NCI-H1105 treated with DMSO at 0.1 percent for 48 hours (cell line): ENCODE results near the gene POLR2I.
A peak's percentile ranks its signal among the peaks of the same experiment; 100 is the strongest.
"Not testable (repeated sequence)": the region's sequence is repeated elsewhere in the genome, so short reads cannot be mapped to it uniquely, and the experiment has no call there.

Experiments used
- DNase-seq: peaks from one replicate; lab custom pipeline; 2025; lab: John Stamatoyannopoulos, UW

Gene POLR2I

GRCh38 chr19:36114721-36115452 is at the start of gene POLR2I:
Gene POLR2I (minus strand): TSS chr19:36114875. CDS start chr19:36114856, 19 bp downstream.
- peak; percentile 99 for DNase-seq

- DNase-seq, result no peak
Measured at GRCh38 chr19:36163813-36164212, 49.1 kb upstream of the POLR2I start.

GRCh38 chr19:36160821-36161596 is 46.3 kb upstream of the POLR2I start:
- DNase-seq, result no peak

DNA sequence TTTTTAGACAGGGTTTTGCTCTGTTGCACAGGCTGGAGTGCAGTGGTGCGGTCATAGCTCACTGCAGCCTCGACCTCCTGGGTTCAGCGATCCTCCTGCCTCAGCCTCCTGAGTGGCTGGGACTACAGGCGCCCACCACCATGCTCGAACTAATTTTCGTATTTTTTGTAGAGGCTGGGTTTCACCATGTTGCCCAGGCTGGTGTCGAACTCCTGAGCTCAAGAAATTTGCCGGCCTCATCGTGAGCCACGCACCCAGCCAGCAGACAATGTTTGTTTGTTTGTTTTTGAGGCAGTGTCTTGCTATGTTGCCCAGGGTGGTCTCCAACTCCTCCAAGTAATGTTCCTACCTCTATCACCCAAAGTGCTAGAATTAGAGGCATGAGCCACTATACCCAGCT is 38.5 kb upstream of the POLR2I start:
- no peak for DNase-seq

GRCh38 chr19:36152352-36153091 is 37.8 kb upstream of the POLR2I start, which contains the start of gene COX7A1:
Gene COX7A1 (minus strand): TSS chr19:36152447. CDS start chr19:36152407, 40 bp downstream.
- no peak for DNase-seq

- DNase-seq, result no peak
Measured at GRCh38 chr19:36152019-36152351, 37.3 kb upstream of the POLR2I start.

GRCh38 chr19:36151144-36152018 is 36.7 kb upstream of the POLR2I start:
- no peak for DNase-seq

- DNase-seq, result no peak
Measured at GRCh38 chr19:36150586-36150985, 35.9 kb upstream of the POLR2I start.

DNA sequence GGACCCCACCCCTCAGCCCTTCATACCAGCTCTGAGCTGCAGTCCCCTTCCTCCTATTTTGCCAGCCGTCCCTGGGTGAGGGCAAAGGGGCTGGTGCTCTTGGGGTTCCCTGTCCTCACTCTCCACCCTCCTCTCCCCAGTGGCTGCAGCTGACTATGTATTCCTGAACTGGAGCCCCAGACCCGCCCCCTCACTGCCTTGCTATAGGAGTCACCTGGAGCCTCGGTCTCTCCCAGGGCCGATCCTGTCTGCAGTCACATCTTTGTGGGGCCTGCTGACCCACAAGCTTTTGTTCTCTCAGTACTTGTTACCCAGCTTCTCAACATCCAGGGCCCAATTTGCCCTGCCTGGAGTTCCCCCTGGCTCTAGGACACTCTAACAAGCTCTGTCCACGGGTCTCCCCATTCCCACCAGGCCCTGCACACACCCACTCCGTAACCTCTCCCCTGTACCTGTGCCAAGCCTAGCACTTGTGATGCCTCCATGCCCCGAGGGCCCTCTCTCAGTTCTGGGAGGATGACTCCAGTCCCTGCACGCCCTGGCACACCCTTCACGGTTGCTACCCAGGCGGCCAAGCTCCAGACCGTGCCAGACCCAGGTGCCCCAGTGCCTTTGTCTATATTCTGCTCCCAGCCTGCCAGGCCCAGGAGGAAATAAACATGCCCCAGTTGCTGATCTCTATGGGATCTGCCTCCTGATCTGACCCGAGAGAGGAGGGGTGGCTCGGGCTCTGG is 35.2 kb upstream of the POLR2I start:
- DNase-seq, result no peak

- no peak for DNase-seq
Measured at GRCh38 chr19:36144624-36145023, 29.9 kb upstream of the POLR2I start.

DNA sequence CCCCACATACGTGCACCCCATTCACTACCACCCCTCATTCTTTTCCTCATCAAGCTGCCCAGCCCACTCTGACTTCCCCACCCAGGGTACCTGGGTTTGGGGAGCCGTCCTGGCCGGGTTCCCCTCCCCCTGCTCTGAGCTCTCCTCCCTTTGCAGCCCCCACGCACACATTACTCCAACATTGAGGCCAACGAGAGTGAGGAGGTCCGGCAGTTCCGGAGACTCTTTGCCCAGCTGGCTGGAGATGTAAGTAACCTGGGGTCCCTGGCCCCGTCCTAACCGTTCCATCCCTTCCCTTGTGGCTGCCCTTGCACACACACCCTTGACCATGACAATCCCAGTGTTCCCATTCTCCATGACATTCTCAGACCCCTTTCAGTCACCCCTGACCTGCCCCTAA is 27.8 kb upstream of the POLR2I start:
- no peak for DNase-seq

DNA sequence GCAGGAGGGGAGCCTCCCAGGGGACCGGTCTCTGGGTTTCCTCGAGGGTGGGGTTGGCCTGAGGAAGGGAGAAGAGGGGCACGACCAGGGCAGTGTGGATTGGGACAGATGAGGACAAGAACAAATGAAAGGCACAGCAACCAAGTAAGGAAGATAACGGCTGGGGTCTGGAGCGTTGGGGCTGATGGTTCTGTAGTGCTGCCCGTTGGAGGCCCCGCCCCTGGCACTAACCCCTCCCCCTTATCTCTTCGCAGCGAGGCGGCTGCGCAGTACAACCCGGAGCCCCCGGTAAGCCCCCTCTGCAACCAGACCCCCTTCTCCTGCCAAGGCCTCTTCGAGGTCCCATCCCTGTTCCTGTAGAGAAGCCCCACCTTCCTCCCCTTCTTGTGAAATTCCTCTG is 27.4 kb upstream of the POLR2I start:
- DNase-seq, result no peak

DNA sequence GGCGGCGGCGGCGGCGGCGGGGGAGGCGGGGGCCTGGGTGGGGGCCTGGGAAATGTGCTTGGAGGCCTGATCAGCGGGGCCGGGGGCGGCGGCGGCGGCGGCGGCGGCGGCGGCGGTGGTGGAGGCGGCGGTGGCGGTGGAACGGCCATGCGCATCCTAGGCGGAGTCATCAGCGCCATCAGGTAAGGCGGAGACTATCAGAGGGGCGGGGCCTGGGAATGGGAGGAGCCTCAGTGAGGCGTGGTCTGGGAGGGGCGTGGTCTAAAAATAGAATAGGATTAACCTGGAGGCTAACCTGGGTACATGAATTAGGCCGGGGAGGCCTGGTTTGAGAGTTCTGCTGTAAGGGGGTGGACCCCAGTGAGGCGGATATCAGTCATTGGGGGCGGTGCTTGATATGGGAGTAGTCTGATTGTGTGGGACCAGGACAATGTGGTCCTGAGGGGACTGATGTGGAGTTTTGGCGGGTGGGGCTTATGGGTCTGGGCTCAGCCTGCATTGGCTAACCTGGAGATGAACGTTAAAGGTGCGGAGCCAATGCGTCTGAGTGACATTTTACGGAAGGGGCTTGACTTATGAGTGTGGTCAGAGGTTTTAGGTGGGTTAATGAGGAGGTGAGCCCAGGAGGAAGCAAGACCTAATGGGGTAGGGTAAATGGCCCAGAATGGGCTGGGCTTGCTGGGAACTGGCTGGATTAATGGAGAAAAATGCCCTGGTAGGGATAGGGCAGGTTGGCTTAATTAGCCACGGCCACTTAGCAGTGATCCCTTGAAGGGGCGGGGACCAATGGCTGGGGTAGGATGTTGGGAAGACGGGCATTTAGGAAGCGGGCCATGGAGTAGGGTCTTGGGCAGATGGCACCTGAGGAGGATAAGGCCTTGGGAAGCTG is 26.6 kb upstream of the POLR2I start:
- peak; percentile 72 for DNase-seq

DNA sequence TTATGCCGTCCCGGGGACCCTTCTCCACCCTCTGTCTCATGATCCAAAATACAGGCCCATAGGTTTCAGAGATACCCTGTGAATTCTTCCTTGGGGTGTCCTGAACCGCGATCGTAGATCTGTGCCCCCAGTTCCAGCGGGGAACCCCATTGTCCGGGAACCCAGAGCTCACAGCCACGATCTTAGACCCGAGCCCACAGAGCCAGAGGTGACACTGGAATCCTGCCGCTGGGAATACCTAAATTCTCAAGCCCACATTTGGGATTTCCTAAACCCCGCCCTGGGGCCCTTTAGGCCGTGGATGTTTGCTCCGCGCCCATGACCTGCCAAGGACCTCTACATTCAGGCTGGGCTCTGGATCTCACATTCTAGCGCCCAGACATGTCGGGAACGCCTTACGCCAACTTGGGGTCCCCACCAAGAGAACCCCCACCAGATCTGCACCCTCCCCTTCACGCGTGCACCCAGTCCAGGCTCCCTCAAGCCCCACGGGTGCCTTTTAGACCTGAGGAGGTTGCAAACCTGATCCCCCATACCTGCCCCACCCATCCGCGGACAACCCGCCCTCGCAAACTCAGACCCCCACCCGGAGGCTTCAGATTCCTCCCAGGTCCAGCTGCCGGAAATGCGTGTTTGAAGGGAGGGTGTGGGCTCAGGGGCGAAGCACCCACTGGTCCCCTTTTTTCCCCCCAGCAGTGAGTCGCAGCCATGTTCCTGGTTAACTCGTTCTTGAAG is 25.8 kb upstream of the POLR2I start:
- peak; percentile 79 for DNase-seq

- peak; percentile 96 for DNase-seq
Measured at GRCh38 chr19:36139473-36140303, 25.0 kb upstream of the POLR2I start, which contains the start of gene CAPNS1. Gene CAPNS1 (plus strand): TSS chr19:36140066. CDS start chr19:36141012, 946 bp downstream.

DNA sequence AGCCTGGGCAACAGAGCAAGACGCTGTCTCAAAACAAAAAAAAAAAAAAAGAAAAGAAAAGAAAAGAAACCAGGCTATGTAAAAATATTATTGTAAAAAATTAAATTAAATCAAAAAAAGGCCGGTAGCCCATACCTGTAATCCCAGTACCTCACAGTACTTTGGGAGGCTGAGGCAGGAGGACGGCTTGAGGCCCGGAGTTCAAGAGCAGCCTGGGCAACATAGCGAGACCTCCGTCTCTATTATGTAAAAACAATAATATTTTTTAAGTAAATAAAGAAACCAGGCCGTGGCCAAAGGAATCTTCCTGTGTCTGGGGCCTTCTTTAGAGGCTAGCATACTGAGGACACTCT is 24.4 kb upstream of the POLR2I start:
- DNase-seq, result no peak

GRCh38 chr19:36136964-36137686 is 22.4 kb upstream of the POLR2I start:
- DNase-seq, result peak; percentile 5

GRCh38 chr19:36134867-36135266 is 20.2 kb upstream of the POLR2I start:
- DNase-seq, result not testable (repeated sequence)
